Epithelial cell of prostate (primary cell): ENCODE measurements around the gene PIK3AP1.
"Not testable (repeated sequence)": the region's sequence is repeated elsewhere in the genome, so short reads cannot be mapped to it uniquely, and the experiment has no call there.

ENCODE experiments used
- DNase-seq: peaks from one replicate; pipeline ENCODE4 v3.0.0-alpha.2; 2011; ENCODE audit warnings: low read depth, low spot score
- H3K27ac ChIP-seq: fragments of 450-650 bp; 2 replicates; pipeline ENCODE4 v1.5.1; 2017; ENCODE audit warnings: mild to moderate bottlenecking

Gene PIK3AP1

GRCh38 chr10:96698305-96698704 is 22.0 kb downstream of the PIK3AP1 start:
- DNase-seq, H3K27ac ChIP-seq: not testable (repeated sequence)

- H3K27ac ChIP-seq: no peak overlapping the region
- DNase-seq: no peak
Measured at GRCh38 chr10:96697438-96697837, 22.9 kb downstream of the PIK3AP1 start.

GRCh38 chr10:96696845-96697425 is 23.4 kb downstream of the PIK3AP1 start:
- DNase-seq: no peak
- H3K27ac ChIP-seq: no peak overlapping the region

GRCh38 chr10:96695975-96696634 is 24.2 kb downstream of the PIK3AP1 start:
- DNase-seq: no peak
- no peak overlapping the region for H3K27ac ChIP-seq

- no peak for DNase-seq
- no peak overlapping the region for H3K27ac ChIP-seq
Measured at GRCh38 chr10:96695366-96695765, 24.9 kb downstream of the PIK3AP1 start.

GRCh38 chr10:96693431-96693830 is 26.9 kb downstream of the PIK3AP1 start:
- no peak overlapping the region for H3K27ac ChIP-seq
- no peak for DNase-seq

- no peak overlapping the region for H3K27ac ChIP-seq
- DNase-seq: no peak
Measured at GRCh38 chr10:96692427-96692826, 27.9 kb downstream of the PIK3AP1 start.

- no peak for DNase-seq
- H3K27ac ChIP-seq: no peak overlapping the region
Measured at GRCh38 chr10:96691761-96692160, 28.6 kb downstream of the PIK3AP1 start.

GRCh38 chr10:96690755-96691730 is 29.3 kb downstream of the PIK3AP1 start:
- no peak for DNase-seq
- no peak overlapping the region for H3K27ac ChIP-seq

GRCh38 chr10:96688789-96689188 is 31.5 kb downstream of the PIK3AP1 start:
- no peak for DNase-seq
- no peak overlapping the region for H3K27ac ChIP-seq

GRCh38 chr10:96687317-96688012 is 32.8 kb downstream of the PIK3AP1 start:
- DNase-seq: no peak
- H3K27ac ChIP-seq: no peak overlapping the region

GRCh38 chr10:96686514-96686913 is 33.8 kb downstream of the PIK3AP1 start:
- H3K27ac ChIP-seq: no peak overlapping the region
- DNase-seq: no peak

- no peak overlapping the region for H3K27ac ChIP-seq
- DNase-seq: no peak
Measured at GRCh38 chr10:96685306-96685705, 35.0 kb downstream of the PIK3AP1 start.

- no peak for DNase-seq
- H3K27ac ChIP-seq: no peak overlapping the region
Measured at GRCh38 chr10:96684826-96685225, 35.5 kb downstream of the PIK3AP1 start.

- H3K27ac ChIP-seq: no peak overlapping the region
- no peak for DNase-seq
Measured at GRCh38 chr10:96683710-96684109, 36.6 kb downstream of the PIK3AP1 start.

GRCh38 chr10:96683065-96683464 is 37.2 kb downstream of the PIK3AP1 start:
- DNase-seq: no peak
- no peak overlapping the region for H3K27ac ChIP-seq

- no peak for DNase-seq
- H3K27ac ChIP-seq: no peak overlapping the region
Measured at GRCh38 chr10:96681524-96681923, 38.8 kb downstream of the PIK3AP1 start.

GRCh38 chr10:96680463-96680862 is 39.9 kb downstream of the PIK3AP1 start:
- not testable (repeated sequence) for DNase-seq, H3K27ac ChIP-seq

- H3K27ac ChIP-seq: no peak overlapping the region
Measured at GRCh38 chr10:96678725-96679124, 41.6 kb downstream of the PIK3AP1 start.

More at GRCh38 chr10:96678725-96679124, 41.6 kb downstream of the PIK3AP1 start:
- DNase-seq: no peak
